HG03064 (cell line): ENCODE data around the gene OR13C8.
"Not testable (repeated sequence)": the region's sequence is repeated elsewhere in the genome, so short reads cannot be mapped to it uniquely, and the experiment has no call there.

ENCODE experiments used
- ATAC-seq: cut with Tn5 transposase; IDR thresholded peaks from one replicate; pipeline ENCODE4 v1.9.1; 2021; ENCODE audit warnings: low read depth; ENCODE audit not compliant: unreplicated experiment

The OR13C8 gene

GRCh38 chr9:104568868-104569267, at the start of gene OR13C8:
OR13C8 (plus strand) TSS chr9:104569168; CDS start chr9:104569168, 0 bp downstream.
- ATAC-seq = no peak

- not testable (repeated sequence) for ATAC-seq
Measured at GRCh38 chr9:104520241-104520640, 48.7 kb upstream of the OR13C8 start.

- no peak for ATAC-seq
Measured at GRCh38 chr9:104527109-104527508, 41.9 kb upstream of the OR13C8 start, which contains the start of gene OR13C4. OR13C4 (minus strand) TSS chr9:104527209; CDS start chr9:104527209, 0 bp downstream.

GRCh38 chr9:104536756-104537155, 32.2 kb upstream of the OR13C8 start, which contains the start of gene OR13C3:
OR13C3 (minus strand) TSS chr9:104536856; CDS start chr9:104536723, 133 bp downstream.
- no peak for ATAC-seq

- ATAC-seq = no peak
Measured at GRCh38 chr9:104539275-104539674, 29.7 kb upstream of the OR13C8 start.

- no peak for ATAC-seq
Measured at GRCh38 chr9:104544644-104545043, 24.3 kb upstream of the OR13C8 start.

- no peak for ATAC-seq
Measured at GRCh38 chr9:104553261-104553660, 15.7 kb upstream of the OR13C8 start.

- ATAC-seq = no peak
Measured at GRCh38 chr9:104555521-104555920, 13.4 kb upstream of the OR13C8 start.

GRCh38 chr9:104556830-104557634, 11.9 kb upstream of the OR13C8 start:
- ATAC-seq = no peak

- ATAC-seq = no peak
Measured at GRCh38 chr9:104564358-104564757, 4.6 kb upstream of the OR13C8 start.

- ATAC-seq = no peak
Measured at GRCh38 chr9:104572612-104573011, 3.6 kb downstream of the OR13C8 start.

GRCh38 chr9:104575456-104575855, 6.5 kb downstream of the OR13C8 start:
- ATAC-seq = no peak

- ATAC-seq = no peak
Measured at GRCh38 chr9:104577263-104577662, 8.3 kb downstream of the OR13C8 start.

- no peak for ATAC-seq
Measured at GRCh38 chr9:104580562-104580961, 11.6 kb downstream of the OR13C8 start.

GRCh38 chr9:104586496-104587180, 17.7 kb downstream of the OR13C8 start:
- ATAC-seq = no peak

GRCh38 chr9:104589626-104590025, 20.7 kb downstream of the OR13C8 start:
- ATAC-seq = no peak

- not testable (repeated sequence) for ATAC-seq
Measured at GRCh38 chr9:104598749-104599148, 29.8 kb downstream of the OR13C8 start.

GRCh38 chr9:104599313-104599712, 30.3 kb downstream of the OR13C8 start, which contains the start of gene OR13C5:
OR13C5 (minus strand) TSS chr9:104599413; CDS start chr9:104599413, 0 bp downstream.
- not testable (repeated sequence) for ATAC-seq

- ATAC-seq = no peak
Measured at GRCh38 chr9:104604801-104605200, 35.8 kb downstream of the OR13C8 start.

- not testable (repeated sequence) for ATAC-seq
Measured at GRCh38 chr9:104605527-104605926, 36.6 kb downstream of the OR13C8 start, which contains the start of gene OR13C2. OR13C2 (minus strand) TSS chr9:104605627; CDS start chr9:104605627, 0 bp downstream.

GRCh38 chr9:104606152-104606551, 37.2 kb downstream of the OR13C8 start:
- no peak for ATAC-seq
